Occipital lobe (tissue), 2 donors: ENCODE results near the gene RARG. TPM values are rescaled to one million over a fixed set of nuclear protein-coding genes. Genes with fewer than 3 reads are reported as not detected.
"Not testable (repeated sequence)": the region's sequence is repeated elsewhere in the genome, so short reads cannot be mapped to it uniquely, and the experiment has no call there.

Experiments
- DNase-seq: peaks from one replicate; lab custom pipeline; 2025; lab: John Stamatoyannopoulos, UW
- total RNA-seq: library from RNA; depleted of rRNA; stranded (reverse); fragments of >200 nt; gene quantifications from one replicate; pipeline ENCODE4 v1.2.3, GENCODE V29; 2014

Gene RARG
- total RNA-seq, 1 donor from 2014 or later: 7.6 TPM

- DNase-seq: no peak
Measured at GRCh38 chr12:53193040-53193439, 39.0 kb downstream of the RARG start.

GRCh38 chr12:53192531-53193021 lies 39.4 kb downstream of the RARG start:
- DNase-seq: no peak

GRCh38 chr12:53191885-53192530 lies 40.0 kb downstream of the RARG start:
- no peak for DNase-seq

- no peak for DNase-seq
Measured at GRCh38 chr12:53191096-53191884, 40.7 kb downstream of the RARG start.

- no peak for DNase-seq
Measured at GRCh38 chr12:53190108-53190729, 41.8 kb downstream of the RARG start.

GRCh38 chr12:53187145-53187899 lies 44.7 kb downstream of the RARG start:
- DNase-seq: no peak

GRCh38 chr12:53186745-53187144 lies 45.3 kb downstream of the RARG start:
- DNase-seq: no peak

- no peak for DNase-seq
Measured at GRCh38 chr12:53185582-53186153, 46.3 kb downstream of the RARG start.

- no peak for DNase-seq
Measured at GRCh38 chr12:53184828-53185227, 47.2 kb downstream of the RARG start.

- DNase-seq: no peak
Measured at GRCh38 chr12:53182903-53183302, 49.1 kb downstream of the RARG start.

GRCh38 chr12:53181935-53182334 lies 50.1 kb downstream of the RARG start:
- no peak for DNase-seq

- DNase-seq: peak; percentile 75
Measured at GRCh38 chr12:53180931-53181645, 50.9 kb downstream of the RARG start.

- DNase-seq: peak; percentile 97
Measured at GRCh38 chr12:53180220-53180930, 51.6 kb downstream of the RARG start, which contains the start of the genes CSAD and ZNF740. Gene CSAD, minus strand, starts transcription at chr12:53180925. Its CDS starts 7,455 bp downstream, at chr12:53173470. Gene ZNF740, plus strand, starts transcription at chr12:53180722. Its CDS starts 1,262 bp downstream, at chr12:53181984.

- no peak for DNase-seq
Measured at GRCh38 chr12:53179687-53180219, 52.3 kb downstream of the RARG start.

- not testable (repeated sequence) for DNase-seq
Measured at GRCh38 chr12:53178803-53179202, 53.2 kb downstream of the RARG start.

GRCh38 chr12:53177447-53177846 lies 54.6 kb downstream of the RARG start:
- DNase-seq: not testable (repeated sequence)

- DNase-seq: no peak
Measured at GRCh38 chr12:53176750-53177149, 55.3 kb downstream of the RARG start.

- DNase-seq: no peak
Measured at GRCh38 chr12:53174881-53175491, 57.0 kb downstream of the RARG start.
